NT2/D1 (cell line): ENCODE measurements around the gene PGAM1.

Experiments used
- SUZ12 ChIP-seq: IDR thresholded peaks from 2 replicates; pipeline ENCODE4 v1.6.1; 2011; ENCODE audit not compliant: insufficient read length, insufficient read depth; ENCODE audit errors: extremely low read depth
- YY1 ChIP-seq: IDR thresholded peaks from 2 replicates; pipeline ENCODE4 v1.6.1; 2011; ENCODE audit not compliant: insufficient read length, insufficient read depth
- ZNF274 ChIP-seq: IDR thresholded peaks from 2 replicates; pipeline ENCODE4 v1.6.1; 2011; ENCODE audit warnings: mild to moderate bottlenecking, low read depth, low read length

DNA sequence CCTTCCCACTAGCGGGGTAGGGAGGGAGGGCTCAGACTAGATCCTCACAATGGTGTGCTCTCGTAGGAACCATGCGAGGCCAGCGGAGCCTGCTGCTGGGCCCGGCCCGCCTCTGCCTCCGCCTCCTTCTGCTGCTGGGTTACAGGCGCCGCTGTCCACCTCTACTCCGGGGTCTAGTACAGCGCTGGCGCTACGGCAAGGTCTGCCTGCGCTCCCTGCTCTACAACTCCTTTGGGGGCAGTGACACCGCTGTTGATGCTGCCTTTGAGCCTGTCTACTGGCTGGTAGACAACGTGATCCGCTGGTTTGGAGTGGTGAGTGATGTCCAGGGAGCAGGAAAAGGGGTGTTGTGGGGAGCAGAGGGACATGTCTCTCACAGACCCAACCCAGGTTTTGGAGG, 25.6 kb downstream of the PGAM1 start:
- TF ChIP-seq ZNF274 (no peak), SUZ12 (no peak), YY1 (no peak)
